A549 treated with AZD9567 at 1 μM for 4 hours (cell line): ENCODE data around the gene P4HB. TPM values are rescaled to one million over a fixed set of nuclear protein-coding genes. Genes with fewer than 3 reads are reported as not detected.

ENCODE experiments used
- total RNA-seq: library from RNA; stranded (reverse); fragments of 200-300 nt; extraction: Qiagen RNA extraction; gene quantifications from 5 replicates; pipeline ENCODE4 v1.2.3, GENCODE V29; 2022; ENCODE audit not compliant: insufficient read depth

The P4HB gene
- 687 to 859 TPM (median 711 TPM) in 5 replicates for total RNA-seq

DNA sequence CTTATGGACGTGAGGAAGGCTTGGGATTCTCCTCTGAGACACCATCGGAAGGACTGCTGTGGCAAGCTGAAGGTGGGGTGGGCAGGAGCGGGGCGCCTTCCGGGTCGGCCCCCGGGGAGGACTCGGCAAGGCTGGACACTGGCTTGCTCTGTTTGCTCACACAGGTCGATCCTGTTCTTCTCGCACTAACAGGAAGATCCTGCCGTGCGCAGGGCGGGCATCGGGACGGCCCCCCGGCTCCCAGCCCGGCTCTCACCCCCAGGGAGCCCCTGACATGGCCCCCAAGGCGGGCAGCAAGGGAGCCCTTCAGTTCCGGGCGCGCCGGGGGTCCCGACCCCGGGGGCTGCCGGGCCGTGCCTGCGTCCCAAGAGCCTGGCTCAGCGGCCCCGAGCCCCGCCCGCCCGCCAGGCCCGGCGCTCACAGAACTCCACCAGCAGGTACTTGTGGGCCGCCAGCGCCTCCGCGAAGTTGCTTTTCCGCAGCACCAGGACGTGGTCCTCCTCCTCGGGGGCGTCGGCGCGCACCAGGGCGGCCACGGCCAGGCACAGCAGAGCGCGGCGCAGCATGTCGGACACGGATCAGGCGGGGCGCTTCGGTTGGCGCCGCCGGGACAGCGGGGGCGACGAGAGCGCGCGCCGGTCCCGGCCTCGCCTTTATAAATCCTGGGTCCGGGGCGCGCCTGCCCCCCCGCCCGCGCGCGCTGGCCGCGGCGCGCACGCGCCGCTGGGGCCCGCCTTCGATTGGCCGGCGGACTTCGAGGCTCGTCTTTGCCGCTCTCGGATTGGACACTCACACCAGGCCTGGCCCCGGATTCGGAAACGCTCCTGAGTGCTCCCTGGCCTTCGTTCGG, at the start of gene P4HB:
Gene P4HB (minus strand): TSS at position 630 of the 850 bp plus-strand sequence. CDS start 64 bp downstream, at position 566.

DNA sequence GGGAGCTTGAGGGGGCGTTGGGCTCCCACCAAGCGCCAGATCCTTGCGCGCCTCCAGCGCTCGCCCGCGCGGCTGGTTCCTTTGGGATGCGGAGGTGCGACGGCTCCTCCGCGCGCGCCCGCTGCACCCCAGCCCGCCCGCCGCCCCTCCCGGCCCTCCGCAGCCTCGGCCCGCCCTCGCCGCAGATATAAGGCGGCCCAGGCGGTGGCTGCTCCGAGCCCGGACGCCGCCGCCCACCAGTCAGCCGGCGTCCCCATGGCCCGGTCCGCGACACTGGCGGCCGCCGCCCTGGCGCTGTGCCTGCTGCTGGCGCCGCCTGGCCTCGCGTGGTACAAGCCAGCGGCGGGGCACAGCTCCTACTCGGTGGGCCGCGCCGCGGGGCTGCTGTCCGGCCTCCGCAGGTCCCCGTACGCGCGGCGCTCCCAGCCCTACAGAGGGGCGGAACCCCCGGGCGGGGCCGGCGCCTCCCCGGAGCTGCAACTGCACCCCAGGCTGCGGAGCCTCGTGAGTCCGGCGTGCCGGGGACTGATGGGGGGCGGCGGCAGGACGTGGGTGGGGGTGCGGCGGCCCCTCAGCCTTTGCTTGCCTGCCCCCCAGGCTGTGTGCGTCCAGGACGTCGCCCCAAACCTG, 41.8 kb upstream of the P4HB start, which contains the start of gene NPB:
Gene NPB (plus strand): TSS at position 216 of the 630 bp plus-strand sequence. CDS start 40 bp downstream, at position 256.

GRCh38 chr17:81870981-81871386, 10.6 kb upstream of the P4HB start, which contains the start of gene ARHGDIA:
TSS of gene ARHGDIA (minus strand) at chr17:81871337. CDS start at chr17:81869930, 1,407 bp downstream.

DNA sequence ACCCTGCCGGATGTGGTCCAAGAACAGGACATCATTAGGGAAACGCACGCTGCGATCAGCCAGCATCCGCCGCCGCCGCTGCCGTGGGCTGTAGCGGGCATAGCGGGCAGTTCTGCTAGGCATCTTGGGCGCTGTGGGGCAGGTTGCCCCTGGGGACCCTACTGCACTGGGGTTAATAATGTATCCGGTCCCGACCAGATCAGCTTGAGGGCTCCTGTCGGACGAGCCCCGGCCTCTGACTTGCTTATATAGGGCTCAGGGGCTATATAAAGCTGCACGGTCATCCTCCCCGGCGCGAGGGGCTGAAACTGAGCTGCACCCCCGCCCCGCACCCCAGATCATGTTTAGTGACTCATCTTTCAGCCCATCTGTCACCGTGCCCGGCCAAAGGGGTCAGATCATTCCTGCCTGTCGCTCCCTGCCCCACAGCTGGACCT, 25.5 kb downstream of the P4HB start, which contains the start of gene PPP1R27:
Gene PPP1R27 (minus strand): TSS at position 220 of the 437 bp plus-strand sequence. CDS start 97 bp downstream, at position 123.

DNA sequence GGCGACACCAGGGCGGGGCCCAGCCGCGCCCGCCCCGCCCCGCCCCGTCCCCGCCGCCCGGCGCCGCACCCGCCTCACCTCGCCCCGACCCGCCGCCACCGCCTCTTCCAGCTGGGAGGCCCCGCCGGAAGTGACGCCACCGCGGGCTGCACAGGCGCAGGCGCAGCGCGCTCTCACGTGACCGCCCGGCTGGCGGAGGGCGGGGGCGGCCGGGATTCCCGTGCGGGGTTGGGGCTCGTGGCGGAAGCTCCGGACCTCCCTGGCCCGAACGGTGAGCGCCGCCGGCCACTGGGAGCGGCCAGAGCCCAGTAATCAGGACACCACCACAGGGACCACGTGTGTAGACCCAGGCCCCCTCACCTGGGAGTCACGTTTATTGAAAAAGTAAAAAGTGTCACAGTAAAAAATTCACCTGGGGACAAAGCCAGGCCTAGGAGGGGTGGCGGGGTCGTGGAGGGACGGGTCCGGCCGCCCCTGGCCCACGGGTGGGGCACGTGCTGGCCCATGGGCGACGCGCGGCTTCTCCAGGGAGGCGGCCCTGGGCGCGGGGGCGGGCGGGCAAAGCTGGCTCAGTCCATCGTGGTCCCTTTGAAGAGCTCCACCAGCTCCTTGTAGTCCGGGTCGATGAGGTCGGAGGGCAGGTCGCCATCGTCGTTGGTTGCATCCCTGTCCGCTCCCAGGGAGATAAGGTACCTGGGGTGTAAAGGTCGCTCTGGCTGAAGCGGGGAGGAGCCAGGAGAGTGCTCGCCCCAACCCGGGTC, 27.0 kb downstream of the P4HB start, which contains the start of gene MCRIP1:
Gene MCRIP1 (minus strand): TSS at position 132 of the 761 bp plus-strand sequence. CDS start 8,785 bp downstream, outside the sequence.

DNA sequence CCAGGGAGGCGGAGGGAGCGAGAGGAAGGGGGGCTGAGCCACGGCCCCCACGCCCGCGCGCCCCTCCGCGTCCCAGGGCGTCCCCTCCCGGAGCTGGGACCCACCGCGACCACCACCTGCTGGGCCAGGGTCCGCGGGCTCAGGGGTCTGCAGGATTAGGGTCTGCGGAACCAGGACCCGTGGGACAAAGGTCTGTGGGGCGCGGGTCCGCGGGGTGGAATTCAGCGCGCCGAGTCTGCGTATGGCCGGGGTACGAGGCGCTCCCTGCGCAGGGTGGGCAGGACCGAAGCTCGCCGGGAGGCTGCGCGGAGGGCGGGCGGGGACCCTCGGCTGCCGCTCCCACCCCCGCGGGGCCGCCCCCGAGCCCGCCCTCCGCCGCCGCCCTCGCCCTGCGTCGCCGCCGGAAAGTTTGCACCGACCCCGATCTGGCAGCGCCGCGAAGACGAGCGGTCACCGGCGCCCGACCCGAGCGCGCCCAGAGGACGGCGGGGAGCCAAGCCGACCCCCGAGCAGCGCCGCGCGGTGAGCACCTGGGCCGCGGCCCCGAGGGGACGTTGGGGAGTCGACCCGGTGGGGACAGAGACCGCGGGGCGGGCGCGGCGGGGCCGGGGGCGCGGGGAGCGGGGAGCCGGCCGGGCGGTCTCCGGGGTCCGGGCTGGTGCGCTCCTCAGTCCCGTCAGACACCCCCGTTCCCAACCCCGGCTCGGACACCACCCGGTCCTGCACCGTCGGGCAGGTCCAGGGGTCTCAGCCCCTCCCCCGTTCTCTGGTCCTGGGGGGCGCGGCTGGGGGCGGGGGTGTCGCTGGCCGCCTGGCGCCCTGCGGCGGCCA, 56.4 kb downstream of the P4HB start, which contains the start of gene GCGR:
Gene GCGR (plus strand): TSS at position 423 of the 831 bp plus-strand sequence. CDS start 4,869 bp downstream, outside the sequence.

Other genes starting within 250 kb of the P4HB start
- 88.7 to 101 TPM (median 98.7 TPM) in 5 replicates for gene NPLOC4, start 223.4 kb downstream of the P4HB start, total RNA-seq
- 4.2 to 5.2 TPM (median 4.8 TPM) in 5 replicates for gene TSPAN10, start 223.3 kb downstream of the P4HB start, total RNA-seq
- 1.8 to 2.8 TPM (median 2.2 TPM) in 4 of 5 replicates, not detected in the other for gene PDE6G, start 204.0 kb downstream of the P4HB start, total RNA-seq
- gene OXLD1, start 193.9 kb downstream of the P4HB start, total RNA-seq = 29.0 to 66.0 TPM (median 60.7 TPM) in 5 replicates
- 51.6 to 68.7 TPM (median 63.4 TPM) in 5 replicates for gene CCDC137, start 193.8 kb downstream of the P4HB start, total RNA-seq
- 42.6 to 53.2 TPM (median 50.4 TPM) in 5 replicates for gene ARL16, start 176.7 kb downstream of the P4HB start, total RNA-seq
- 127 to 213 TPM (median 208 TPM) in 5 replicates for gene HGS, start 176.5 kb downstream of the P4HB start, total RNA-seq
- gene MRPL12, start 157.2 kb downstream of the P4HB start, total RNA-seq = 183 to 322 TPM (median 292 TPM) in 5 replicates
- gene SLC25A10, start 148.3 kb downstream of the P4HB start, total RNA-seq = 41.8 to 47.4 TPM (median 45.7 TPM) in 5 replicates
- gene GCGR, start 56.4 kb downstream of the P4HB start, total RNA-seq = 0.23 to 0.34 TPM (median 0.27 TPM) in 4 of 5 replicates, not detected in the other
- 94.0 to 106 TPM (median 105 TPM) in 5 replicates for gene MCRIP1, start 27.2 kb downstream of the P4HB start, total RNA-seq
- 0.26 to 0.38 TPM (median 0.29 TPM) in 3 of 5 replicates, not detected in the others for gene PPP1R27, start 25.5 kb downstream of the P4HB start, total RNA-seq
- gene ARHGDIA, start 10.8 kb upstream of the P4HB start, total RNA-seq = 554 to 671 TPM (median 613 TPM) in 5 replicates
- 198 to 235 TPM (median 220 TPM) in 5 replicates for gene ALYREF, start 31.1 kb upstream of the P4HB start, total RNA-seq
- gene ANAPC11, start 31.2 kb upstream of the P4HB start, total RNA-seq = 168 to 303 TPM (median 290 TPM) in 5 replicates
- 0.28 to 0.60 TPM (median 0.49 TPM) in 4 of 5 replicates, not detected in the other for gene NPB, start 41.7 kb upstream of the P4HB start, total RNA-seq
- 17.3 to 20.1 TPM (median 19.1 TPM) in 5 replicates for gene PCYT2, start 50.9 kb upstream of the P4HB start, total RNA-seq
- gene SIRT7, start 57.6 kb upstream of the P4HB start, total RNA-seq = 30.1 to 52.5 TPM (median 49.2 TPM) in 5 replicates
- 22.5 to 38.3 TPM (median 33.1 TPM) in 5 replicates for gene MAFG, start 67.2 kb upstream of the P4HB start, total RNA-seq
- gene PYCR1, start 76.8 kb upstream of the P4HB start, total RNA-seq = 80.7 to 124 TPM (median 87.4 TPM) in 5 replicates
- gene MYADML2, start 86.7 kb upstream of the P4HB start, total RNA-seq = not detected in 5 replicates
- 0.23 to 0.62 TPM (median 0.33 TPM) in 4 of 5 replicates, not detected in the other for gene NOTUM, start 100.7 kb upstream of the P4HB start, total RNA-seq
- 20.2 to 29.6 TPM (median 27.4 TPM) in 5 replicates for gene ASPSCR1, start 117.1 kb upstream of the P4HB start, total RNA-seq
- gene CENPX, start 162.3 kb upstream of the P4HB start, total RNA-seq = 163 to 207 TPM (median 195 TPM) in 5 replicates
- 7.8 to 17.0 TPM (median 14.7 TPM) in 5 replicates for gene LRRC45, start 162.8 kb upstream of the P4HB start, total RNA-seq
- gene RAC3, start 171.1 kb upstream of the P4HB start, total RNA-seq = 19.0 to 41.3 TPM (median 38.5 TPM) in 5 replicates
- 76.5 to 117 TPM (median 111 TPM) in 5 replicates for gene DCXR, start 177.2 kb upstream of the P4HB start, total RNA-seq
- gene RFNG, start 191.3 kb upstream of the P4HB start, total RNA-seq = 20.8 to 24.8 TPM (median 24.4 TPM) in 5 replicates
- gene GPS1, start 191.4 kb upstream of the P4HB start, total RNA-seq = 120 to 154 TPM (median 137 TPM) in 5 replicates
- 74.1 to 147 TPM (median 143 TPM) in 5 replicates for gene DUS1L, start 205.3 kb upstream of the P4HB start, total RNA-seq
- 91.1 to 158 TPM (median 149 TPM) in 5 replicates for gene FASN, start 237.7 kb upstream of the P4HB start, total RNA-seq